Type B pancreatic cell (in vitro differentiated cells): ENCODE measurements around the gene PPP1R8. TPM values are rescaled to one million over a fixed set of nuclear protein-coding genes. Genes with fewer than 3 reads are reported as not detected.

Experiments
- DNase-seq: peaks from one replicate; pipeline ENCODE4 v3.0.0; 2021; ENCODE audit warnings: mixed read lengths; ENCODE audit not compliant: unreplicated experiment; ENCODE audit errors: extremely low spot score
- H3K27ac Mint-ChIP-seq: 2 replicates; pipeline ENCODE4 v1.8.0; 2021; ENCODE audit warnings: mild to moderate bottlenecking, mixed read lengths
- H3K27me3 Mint-ChIP-seq: 2 replicates; pipeline ENCODE4 v1.8.0; 2021; ENCODE audit warnings: mixed read lengths
- H3K36me3 Mint-ChIP-seq: 2 replicates; pipeline ENCODE4 v1.8.0; 2021; ENCODE audit warnings: mixed read lengths
- H3K4me1 Mint-ChIP-seq: one replicate; pipeline ENCODE4 v1.8.0; 2021; ENCODE audit warnings: mixed read lengths; ENCODE audit not compliant: unreplicated experiment
- H3K4me3 Mint-ChIP-seq: 2 replicates; pipeline ENCODE4 v1.8.0; 2021; ENCODE audit warnings: mild to moderate bottlenecking, mixed read lengths
- H3K9me3 Mint-ChIP-seq: 2 replicates; pipeline ENCODE4 v1.8.0; 2021; ENCODE audit warnings: mixed read lengths
- CTCF ChIP-seq: fragments of 200-600 bp; sonication (generic); conservative IDR thresholded peaks from 2 replicates; pipeline ENCODE4 v1.5.0; 2021; ENCODE audit warnings: antibody characterized with exemption, mild to moderate bottlenecking
- total RNA-seq: library from RNA; stranded (reverse); gene quantifications from 2 replicates; pipeline ENCODE4 v1.2.1, GENCODE V29; 2021; ENCODE audit warnings: low replicate concordance

PPP1R8 gene
- total RNA-seq, 1 donor from 2014 or later = 54.9 TPM

DNA sequence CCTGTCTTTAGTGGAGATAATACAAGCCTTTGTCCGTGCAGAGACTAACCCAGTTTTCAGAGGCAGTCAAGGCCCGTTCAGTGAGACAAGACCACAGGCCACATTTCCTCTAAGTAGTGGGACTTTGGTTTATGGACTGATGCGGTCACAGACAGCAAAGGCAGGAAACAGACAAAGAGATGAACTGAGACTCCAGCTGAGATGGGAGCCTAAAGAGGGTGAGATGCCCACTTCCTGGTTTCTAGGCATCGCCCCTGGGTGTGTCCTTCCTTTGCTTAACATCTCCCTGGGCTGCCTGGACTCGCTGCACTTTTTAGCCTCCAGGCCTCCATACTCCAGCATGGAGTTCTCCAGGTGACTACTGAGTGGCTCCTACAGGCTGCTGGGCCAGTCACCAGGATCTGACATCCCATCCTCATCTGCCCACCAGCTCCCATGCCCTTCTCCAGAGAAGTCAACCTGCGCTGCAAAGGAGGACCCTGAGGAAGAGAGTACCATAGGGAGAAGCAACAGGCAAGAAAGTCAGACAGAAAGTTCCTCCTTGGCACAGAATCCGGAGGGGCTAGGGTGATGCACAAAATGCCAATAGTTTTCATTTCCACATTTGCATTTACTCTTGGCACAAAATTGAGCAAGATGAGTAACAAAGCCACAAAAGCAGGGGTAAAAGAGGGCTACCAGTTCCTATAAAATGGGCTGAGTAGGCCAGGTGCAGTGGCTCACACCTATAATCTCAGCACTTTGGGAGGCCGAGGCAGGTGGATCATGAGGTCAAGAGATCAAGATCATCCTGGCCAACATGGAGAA lies 56.8 kb downstream of the PPP1R8 start:
- Mint-ChIP-seq H3K27me3 (no peaks in the 10 kb centered on the region), H3K4me1 (no peaks in the 10 kb centered on the region), H3K27ac (no peak overlapping the region), H3K36me3 (peaks cover 13% of the 10 kb centered on the region), H3K9me3 (no peaks in the 10 kb centered on the region), H3K4me3 (no peak overlapping the region)
- DNase-seq = no peak
- TF ChIP-seq CTCF = no peak

DNA sequence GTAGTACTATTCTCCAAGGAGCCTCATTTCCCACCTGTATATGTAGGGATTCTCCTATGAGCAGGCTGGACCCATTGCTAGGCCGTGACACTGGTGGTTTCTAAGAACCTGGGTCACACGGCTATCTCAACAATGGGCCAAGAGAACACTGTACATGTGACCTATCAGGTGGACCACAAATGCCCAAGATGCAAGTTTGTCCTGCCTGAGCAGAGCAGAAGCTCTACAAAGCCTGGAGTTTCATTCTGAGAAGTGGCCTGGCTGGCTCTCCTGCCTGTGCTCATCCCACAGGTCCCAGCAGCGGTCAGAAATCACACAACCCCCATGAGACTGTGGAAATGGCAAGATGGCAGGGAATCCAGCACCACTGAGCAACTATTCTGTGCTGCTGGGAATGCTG lies 58.9 kb downstream of the PPP1R8 start:
- TF ChIP-seq CTCF = no peak
- DNase-seq = no peak
- no peaks in the 10 kb centered on the region for H3K4me1 Mint-ChIP-seq
- H3K27me3 Mint-ChIP-seq = no peaks in the 10 kb centered on the region
- no peaks in the 10 kb centered on the region for H3K9me3 Mint-ChIP-seq
- H3K4me3 Mint-ChIP-seq = no peak overlapping the region
- peaks cover 24% of the 10 kb centered on the region for H3K36me3 Mint-ChIP-seq
- H3K27ac Mint-ChIP-seq = no peak overlapping the region

DNA sequence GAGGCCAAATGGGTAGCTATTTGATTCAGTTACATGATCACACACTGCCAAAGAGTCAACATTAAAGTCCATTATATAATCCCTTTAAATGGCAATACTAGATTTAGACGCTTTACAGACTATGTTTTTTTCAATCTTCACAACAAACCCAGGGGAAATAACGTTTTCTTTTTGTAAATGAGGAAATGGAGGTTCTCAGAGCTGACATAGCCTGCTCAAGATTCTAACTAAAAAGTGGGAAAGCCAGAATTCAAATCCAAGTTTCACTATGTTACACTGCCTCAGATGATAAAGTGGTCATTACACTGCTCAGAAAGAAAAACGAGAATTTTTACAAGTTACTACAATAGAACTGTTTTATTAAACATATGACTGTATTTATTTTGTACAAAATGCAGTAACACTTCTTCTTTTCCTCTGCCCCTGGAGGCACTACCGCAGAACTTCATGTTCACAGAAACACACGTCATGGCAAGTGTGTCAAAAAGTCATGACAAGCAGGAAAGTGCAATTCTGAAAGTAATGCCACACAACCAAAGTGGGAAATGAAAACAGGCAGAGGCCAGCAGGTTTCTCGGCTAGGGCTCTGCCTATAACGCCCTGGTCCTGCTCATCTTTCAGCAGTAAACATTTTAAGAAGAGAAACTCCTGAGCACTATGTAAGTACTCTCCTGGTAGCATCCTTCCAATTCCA lies 60.8 kb downstream of the PPP1R8 start:
- Mint-ChIP-seq H3K9me3 (no peaks in the 10 kb centered on the region), H3K4me1 (no peaks in the 10 kb centered on the region), H3K27ac (no peak overlapping the region), H3K27me3 (no peaks in the 10 kb centered on the region), H3K36me3 (peaks cover 34% of the 10 kb centered on the region), H3K4me3 (no peak overlapping the region)
- no peak for TF ChIP-seq CTCF
- DNase-seq = no peak

GRCh38 chr1:27894521-27894920 lies 63.9 kb downstream of the PPP1R8 start:
- Mint-ChIP-seq H3K9me3 (no peaks in the 10 kb centered on the region), H3K27ac (no peak overlapping the region), H3K4me3 (no peak overlapping the region), H3K27me3 (no peaks in the 10 kb centered on the region), H3K36me3 (peaks cover 31% of the 10 kb centered on the region), H3K4me1 (no peaks in the 10 kb centered on the region)
- DNase-seq = no peak
- no peak for TF ChIP-seq CTCF

Other genes starting within 250 kb of the PPP1R8 start
- 49.3 and 61.0 TPM in 2 replicates for gene AHDC1, start 226.6 kb upstream of the PPP1R8 start, total RNA-seq
- not detected in 2 replicates for gene FGR, start 195.6 kb upstream of the PPP1R8 start, total RNA-seq
- 62.2 and 136 TPM in 2 replicates for gene IFI6, start 158.6 kb upstream of the PPP1R8 start, total RNA-seq
- gene FAM76A, start 104.8 kb upstream of the PPP1R8 start, total RNA-seq = 12.3 and 14.2 TPM in 2 replicates
- 28.9 and 41.6 TPM in 2 replicates for gene STX12, start 57.6 kb upstream of the PPP1R8 start, total RNA-seq
- gene THEMIS2, start 41.8 kb downstream of the PPP1R8 start, total RNA-seq = 0.98 and 3.1 TPM in 2 replicates
- gene RPA2, start 83.8 kb downstream of the PPP1R8 start, total RNA-seq = 28.0 and 44.6 TPM in 2 replicates
- gene SMPDL3B, start 104.2 kb downstream of the PPP1R8 start, total RNA-seq = 3.2 and 3.6 TPM in 2 replicates
- 8.0 and 12.6 TPM in 2 replicates for gene XKR8, start 129.2 kb downstream of the PPP1R8 start, total RNA-seq